H54 (cell line): ENCODE results near the gene ACD.

ENCODE experiments used
- DNase-seq: peaks from one replicate; pipeline ENCODE4 v3.0.0; 2011; ENCODE audit warnings: low spot score, mixed read lengths; ENCODE audit not compliant: insufficient read length
- FAIRE-seq: peaks from 3 replicates; lab custom pipeline; 2011; peaks lifted over from hg19 to GRCh38; lab: Jason Lieb, UNC
- POLR2A ChIP-seq: IDR thresholded peaks from 2 replicates; pipeline ENCODE4 v1.6.1; 2011; ENCODE audit warnings: low read depth, mild to moderate bottlenecking, low read length

ACD gene

DNA sequence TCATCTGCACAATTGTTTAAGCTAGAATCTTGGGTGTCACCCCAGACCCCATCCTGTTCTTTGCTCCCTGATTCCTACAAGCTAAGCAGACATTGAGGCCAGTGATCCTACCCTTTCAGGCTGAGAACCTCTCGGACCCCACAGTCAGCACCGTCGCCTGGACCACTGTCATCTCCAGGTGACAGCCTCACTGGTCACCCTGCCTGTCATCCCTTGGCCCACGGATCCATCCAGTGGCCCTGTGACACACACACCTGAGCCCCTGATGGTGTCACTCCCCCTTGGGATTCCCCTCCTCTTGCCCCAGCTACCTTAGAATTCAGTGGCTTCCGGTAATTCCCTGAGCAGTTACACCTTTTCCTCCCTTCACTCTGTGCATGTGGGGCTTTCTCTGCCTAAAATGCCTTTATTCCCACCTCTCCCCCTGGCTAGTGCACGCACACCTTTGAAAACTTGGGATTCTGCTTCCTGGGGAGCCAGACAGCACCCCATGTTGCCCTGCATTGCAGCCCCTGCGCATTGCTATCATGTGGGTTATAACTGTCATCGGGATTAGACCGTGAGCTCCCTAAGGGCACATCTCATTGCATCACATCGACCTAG, 9.5 kb upstream of the ACD start:
- FAIRE-seq (no peak), DNase-seq (no peak)
- no peak for TF ChIP-seq POLR2A

DNA sequence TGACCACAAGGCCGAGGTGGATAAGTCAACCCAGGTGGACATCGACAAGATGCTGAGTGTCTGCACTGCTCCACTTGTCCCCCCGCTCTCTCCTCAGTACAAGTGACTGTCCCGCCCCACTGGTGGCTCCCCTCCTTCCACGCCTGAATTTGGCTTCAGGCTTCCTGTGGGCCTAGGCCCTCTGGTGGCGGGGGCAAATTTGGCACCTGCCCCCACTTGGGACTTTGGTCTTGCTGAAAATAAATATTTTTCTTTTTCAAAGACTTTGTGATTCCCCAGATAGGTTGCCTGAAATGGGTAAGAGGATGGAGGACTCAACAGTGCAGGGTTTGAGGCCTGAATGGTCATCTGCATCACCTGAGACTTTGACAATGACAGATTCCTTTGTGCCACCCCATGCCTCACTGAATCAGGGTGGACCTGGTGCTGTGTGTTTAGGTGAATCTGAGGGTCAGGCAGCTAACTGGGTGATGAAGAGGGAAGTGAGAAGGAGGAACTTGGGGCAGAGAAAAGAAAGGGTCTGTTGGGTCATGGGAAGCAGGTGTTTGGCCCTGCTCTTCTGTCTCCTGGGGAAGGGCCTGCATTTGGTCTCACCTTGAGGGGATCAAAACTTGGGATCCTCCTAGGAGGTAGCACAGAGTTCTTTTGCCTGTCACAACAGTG, 8.6 kb upstream of the ACD start:
- FAIRE-seq = no peak
- DNase-seq = peak; percentile 11
- no peak for TF ChIP-seq POLR2A

- DNase-seq (peak; percentile 19), FAIRE-seq (no peak)
- TF ChIP-seq POLR2A = no peak
These were observed 7.9 kb upstream of the ACD start for GRCh38 chr16:67667817-67668494.

DNA sequence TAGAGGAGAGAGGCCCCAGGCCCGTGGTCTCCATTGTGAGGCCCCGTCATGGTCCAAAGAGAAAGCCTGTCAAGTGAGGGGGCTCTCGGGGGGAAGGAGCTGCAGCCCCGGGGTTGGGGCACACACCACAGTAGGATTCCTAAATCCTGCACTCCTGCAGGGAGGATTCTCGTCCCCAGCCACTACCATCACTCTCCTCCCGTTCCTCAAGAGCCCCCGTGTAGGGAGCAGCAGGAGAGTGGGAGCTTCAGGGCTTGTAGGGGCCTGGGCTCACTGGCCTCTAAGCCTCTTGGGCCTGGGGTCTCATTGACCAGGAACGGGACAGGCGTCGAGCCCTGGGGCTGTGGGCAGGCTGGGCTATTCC, 7.4 kb upstream of the ACD start:
- TF ChIP-seq POLR2A = no peak
- FAIRE-seq (no peak), DNase-seq (no peak)

- DNase-seq = peak; percentile 69
- TF ChIP-seq POLR2A = no peak
- no peak for FAIRE-seq
These were observed 6.7 kb upstream of the ACD start, which contains the start of the genes C16orf86 and ENKD1 for GRCh38 chr16:67666559-67667452. TSS of gene C16orf86 (plus strand) at chr16:67666814. CDS start at chr16:67666971, 157 bp downstream. TSS of gene ENKD1 (minus strand) at chr16:67666750. CDS start at chr16:67666442, 308 bp downstream.

DNA sequence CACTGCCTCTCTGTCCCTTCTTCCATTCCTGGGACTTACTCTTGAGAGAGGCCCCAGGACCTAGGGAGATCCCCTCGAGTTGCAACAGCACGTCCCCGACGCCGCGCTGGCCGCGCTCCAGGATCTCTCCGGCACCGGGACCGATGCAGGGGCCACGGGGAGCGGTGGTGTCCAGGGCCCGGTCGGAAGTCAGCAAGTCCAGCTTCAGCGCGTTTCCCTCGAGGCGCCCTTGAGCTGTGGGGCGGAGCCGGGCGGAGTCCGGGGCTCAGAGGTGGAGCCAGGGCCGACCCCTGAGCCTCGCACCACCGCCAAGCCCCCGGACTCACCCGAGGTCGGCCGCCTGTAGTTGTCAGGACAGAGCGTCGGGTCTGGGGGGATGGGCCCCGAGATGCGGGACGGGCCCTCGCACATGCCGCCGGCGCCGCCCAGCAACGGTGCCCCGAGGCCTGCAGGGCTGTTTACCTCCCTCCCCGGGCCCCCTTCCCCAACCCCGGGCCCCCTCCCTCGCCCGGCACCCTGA, 6.0 kb upstream of the ACD start:
- DNase-seq = no peak
- TF ChIP-seq POLR2A = no peak
- FAIRE-seq = no peak

DNA sequence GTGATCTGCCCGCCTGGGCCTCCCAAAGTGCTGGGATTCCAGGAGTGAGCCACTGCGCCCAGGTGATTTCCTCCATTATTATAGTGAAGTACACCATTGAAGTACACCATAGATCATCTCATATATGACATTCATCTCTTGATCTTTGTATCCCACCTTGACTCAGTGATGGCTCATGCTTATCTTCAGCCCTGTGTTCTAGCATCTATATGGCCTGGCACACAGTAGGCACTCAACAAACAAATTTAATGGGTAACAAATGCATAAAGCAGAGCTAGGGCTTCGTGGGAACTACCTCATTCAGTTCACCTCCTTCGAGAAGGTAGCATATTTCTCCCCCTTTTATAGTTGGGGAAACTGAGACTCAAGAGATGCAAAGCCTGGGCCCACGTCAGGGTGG, 5.5 kb upstream of the ACD start:
- no peak for TF ChIP-seq POLR2A
- DNase-seq (no peak), FAIRE-seq (no peak)

- no peak for FAIRE-seq
- no peak for TF ChIP-seq POLR2A
- DNase-seq = no peak
These were observed 4.8 kb upstream of the ACD start for GRCh38 chr16:67664871-67665270.

- DNase-seq = no peak
- no peak for TF ChIP-seq POLR2A
- no peak for FAIRE-seq
These were observed 4.2 kb upstream of the ACD start for GRCh38 chr16:67664258-67664657.

- TF ChIP-seq POLR2A = no peak
- FAIRE-seq = no peak
These were observed 3.8 kb upstream of the ACD start for GRCh38 chr16:67663877-67664222.

GRCh38 chr16:67663151-67663876, 3.3 kb upstream of the ACD start:
- FAIRE-seq (no peak), DNase-seq (no peak)
- no peak for TF ChIP-seq POLR2A

More at GRCh38 chr16:67663877-67664222, 3.8 kb upstream of the ACD start:
- no peak for DNase-seq

- no peak for FAIRE-seq
- no peak for TF ChIP-seq POLR2A
- DNase-seq = no peak
These were observed 2.6 kb upstream of the ACD start for GRCh38 chr16:67662653-67663010.
